HG03378 (cell line): ENCODE data around the gene SYT11.

Experiments used
- ATAC-seq: cut with Tn5 transposase; IDR thresholded peaks from one replicate; pipeline ENCODE4 v1.9.1; 2021; ENCODE audit warnings: mild to moderate bottlenecking, moderate library complexity; ENCODE audit not compliant: unreplicated experiment

The SYT11 gene

DNA sequence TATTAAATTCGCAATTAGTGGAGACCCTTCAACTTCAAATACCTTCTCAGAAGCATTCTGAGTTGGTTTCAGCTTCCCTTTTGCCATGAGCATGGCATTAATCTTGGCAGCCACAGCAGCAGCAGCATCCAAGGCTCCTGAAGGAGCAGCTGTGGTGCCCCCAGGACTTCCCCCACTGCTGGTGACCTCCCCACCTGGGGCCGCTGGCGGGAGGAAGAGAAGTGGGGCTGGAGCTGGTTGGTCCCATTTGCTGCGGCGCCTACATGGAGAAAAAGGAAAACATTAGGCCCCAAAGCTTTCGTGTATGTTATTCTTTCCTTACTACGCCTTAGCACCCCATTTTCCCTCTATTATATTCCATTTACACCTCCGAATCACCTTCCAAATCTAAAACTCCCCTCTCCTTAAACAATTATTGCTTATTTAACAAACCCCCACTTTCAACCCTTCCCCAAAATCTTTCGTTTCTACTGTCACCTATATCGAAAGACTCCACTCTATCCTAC is 74.3 kb downstream of the SYT11 start:
- ATAC-seq, result no peak

DNA sequence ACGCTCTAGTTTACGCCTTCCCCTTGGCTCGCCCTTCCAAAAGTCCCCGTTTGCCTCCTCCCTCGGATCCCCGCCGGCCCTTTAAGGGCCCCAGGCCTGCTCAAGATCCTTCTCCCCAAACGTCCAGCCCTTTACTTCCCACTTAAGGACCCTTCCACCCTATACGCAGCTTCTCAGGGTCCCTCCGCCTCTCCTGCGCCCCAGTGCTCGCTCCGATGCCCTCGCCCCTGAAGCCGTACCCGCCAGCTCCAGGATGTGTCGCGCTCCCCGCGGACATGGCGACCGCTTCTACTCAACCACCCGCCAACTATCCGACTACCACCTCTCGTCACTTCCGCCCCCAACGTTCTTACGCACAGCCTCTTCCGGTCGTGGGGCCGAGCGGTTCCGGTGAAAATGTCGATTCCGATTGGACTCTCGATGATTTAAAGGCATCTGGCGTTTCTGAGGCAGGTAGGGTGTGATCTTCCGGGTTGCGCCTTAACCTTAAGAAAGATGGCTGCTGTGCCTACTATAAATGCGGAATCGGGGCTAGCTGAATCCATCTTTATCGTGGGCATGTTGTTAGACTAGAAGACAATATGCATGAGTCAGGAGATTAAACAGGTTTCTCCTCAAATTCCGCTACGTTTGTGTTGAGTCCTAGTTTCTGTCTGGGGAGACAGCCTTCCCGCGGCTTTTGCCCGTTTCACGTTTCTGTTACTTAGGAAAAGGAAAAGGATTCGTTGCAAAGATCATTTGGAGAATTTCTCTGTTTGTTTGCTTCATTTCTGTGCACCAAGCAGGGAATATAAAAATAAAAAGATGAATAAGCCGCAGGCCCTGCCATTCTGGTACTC is 74.9 kb downstream of the SYT11 start, which contains the start of gene KHDC4:
KHDC4 (minus strand) TSS at position 317 of the 839 bp plus-strand sequence; CDS start at position 277, 40 bp downstream.
- ATAC-seq, result peak; percentile 86
